NCI-H187 treated with DMSO at 0.1 percent for 48 hours (cell line): Measurements from ENCODE around the gene DIAPH3.

Experiments
- DNase-seq: peaks from one replicate; lab custom pipeline; 2025; lab: John Stamatoyannopoulos, UW

The DIAPH3 gene

GRCh38 chr13:59665732-59666131 is 498.0 kb downstream of the DIAPH3 start:
- no peak for DNase-seq

- DNase-seq: no peak
Observed at GRCh38 chr13:59665184-59665583, 498.5 kb downstream of the DIAPH3 start.

DNA sequence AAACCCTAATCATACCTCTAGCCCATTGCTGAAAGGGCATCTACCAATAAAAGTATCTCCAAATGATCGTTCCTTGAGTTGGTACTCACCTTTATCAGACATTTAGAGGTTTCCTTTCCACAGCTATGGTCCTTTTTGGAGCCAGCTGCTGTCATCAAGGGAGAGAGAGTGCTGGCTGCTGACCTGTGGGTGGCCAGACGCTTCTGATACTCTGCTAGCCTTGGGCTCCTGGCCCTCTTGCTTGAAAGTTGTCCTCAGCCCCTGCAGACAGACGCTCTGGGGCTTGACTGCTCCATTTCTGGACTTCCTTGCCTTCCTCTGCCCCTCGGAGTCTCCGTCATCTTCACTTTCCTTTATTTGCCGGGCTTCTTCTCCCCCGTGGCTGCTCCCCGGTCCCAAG is 499.1 kb downstream of the DIAPH3 start:
- DNase-seq: no peak

DNA sequence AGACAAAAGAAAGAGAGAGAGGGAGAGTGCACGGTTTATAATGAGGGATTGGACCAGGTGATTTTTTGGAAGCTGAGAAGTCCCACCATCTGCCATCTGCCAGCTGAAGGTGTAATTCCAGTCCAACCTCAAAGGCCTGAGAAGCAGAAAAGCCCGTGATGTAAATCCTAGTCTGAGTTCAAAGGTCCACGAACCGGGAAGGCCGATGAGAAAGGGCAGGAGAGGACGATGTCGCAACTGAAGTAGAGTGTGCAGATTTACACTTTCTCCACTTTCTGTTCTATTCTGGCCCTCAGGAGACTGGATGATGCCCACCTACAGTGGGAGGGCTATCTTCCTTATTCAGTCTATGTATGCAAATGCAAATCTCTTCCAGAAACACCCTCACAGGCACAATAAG is 500.0 kb downstream of the DIAPH3 start:
- no peak for DNase-seq

- no peak for DNase-seq
Observed at GRCh38 chr13:59660582-59660981, 503.1 kb downstream of the DIAPH3 start.

- no peak for DNase-seq
Observed at GRCh38 chr13:59659981-59660380, 503.7 kb downstream of the DIAPH3 start.

DNA sequence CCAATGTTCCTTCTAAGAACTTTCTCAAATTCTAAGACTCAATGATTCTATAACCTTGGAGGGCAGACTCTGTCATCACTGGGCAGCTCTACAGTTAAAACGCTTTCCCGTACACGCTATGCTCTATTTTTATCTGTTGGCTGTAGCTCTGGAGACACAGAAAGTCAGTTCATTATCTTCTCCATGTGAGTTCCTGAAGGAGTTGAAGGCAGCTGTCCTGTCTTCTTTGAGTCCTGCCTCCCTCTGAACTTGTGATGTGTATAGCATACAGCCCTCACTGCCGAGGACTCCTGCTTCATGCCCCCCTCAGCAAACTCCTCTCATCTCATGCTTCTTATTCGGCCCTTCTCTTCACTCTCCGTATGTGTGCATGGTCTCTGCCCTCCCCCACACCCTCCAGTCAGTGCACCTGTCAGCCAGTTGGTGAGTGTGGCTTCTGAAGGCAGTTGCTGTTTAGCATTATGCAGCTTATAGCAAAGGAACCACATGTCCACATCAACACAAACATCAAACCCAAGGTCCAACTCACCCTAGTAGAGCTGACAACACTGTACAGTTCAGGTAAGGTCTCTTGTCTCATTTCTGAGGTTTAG is 504.9 kb downstream of the DIAPH3 start:
- DNase-seq: no peak

DNA sequence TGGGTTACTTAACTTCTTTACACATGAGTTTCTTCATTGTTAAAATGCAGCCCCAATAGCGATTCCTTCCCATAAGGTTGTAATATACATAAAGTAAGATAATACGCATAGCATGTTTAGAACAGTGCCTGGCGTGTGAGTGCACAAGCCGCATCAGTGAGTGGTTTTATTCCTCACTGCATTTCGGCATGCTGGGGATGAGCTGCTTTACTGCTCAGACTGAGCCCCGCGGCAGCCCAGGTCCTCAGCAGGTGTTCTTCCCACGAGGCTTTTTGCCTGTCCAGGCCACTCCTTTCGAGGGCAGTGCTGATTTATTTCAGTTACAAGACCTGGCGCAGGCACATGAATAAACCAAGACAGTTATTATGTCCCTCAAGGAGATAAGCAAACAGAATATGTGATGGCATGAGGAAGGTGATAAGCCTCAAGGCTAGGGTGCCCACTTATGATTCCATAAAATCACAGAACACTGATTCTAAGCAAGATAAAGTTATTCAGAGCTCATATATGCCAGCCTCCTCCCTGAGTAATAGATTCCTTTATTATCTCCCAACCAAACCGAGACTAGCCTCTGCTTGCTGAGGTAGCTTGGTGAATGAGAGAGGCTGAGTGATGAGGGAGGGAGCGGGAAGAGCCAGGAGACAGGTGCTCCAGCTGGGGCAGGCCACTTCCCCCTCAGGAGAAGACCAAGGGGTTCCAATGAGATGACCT is 505.5 kb downstream of the DIAPH3 start:
- no peak for DNase-seq

DNA sequence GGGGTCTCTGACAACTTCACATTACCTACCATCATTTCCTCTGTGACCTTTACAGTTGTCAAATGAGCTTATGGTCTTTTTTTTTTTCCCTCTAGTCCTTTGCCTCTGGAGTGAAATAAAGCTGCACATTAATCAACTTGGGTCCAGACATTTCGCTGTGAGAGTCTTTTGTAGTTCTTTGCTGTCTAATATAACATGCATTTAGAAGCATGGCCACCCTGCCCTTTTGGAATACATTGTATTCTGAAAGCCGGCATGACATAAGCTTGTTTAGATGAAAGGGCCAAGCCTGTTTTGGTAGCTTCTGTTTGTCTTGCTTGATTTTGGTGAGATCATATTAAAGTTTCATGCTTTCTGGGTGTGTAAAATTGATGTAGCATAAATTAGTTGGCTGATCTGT is 509.8 kb downstream of the DIAPH3 start:
- no peak for DNase-seq

- no peak for DNase-seq
Observed at GRCh38 chr13:59651479-59651878, 512.2 kb downstream of the DIAPH3 start.

DNA sequence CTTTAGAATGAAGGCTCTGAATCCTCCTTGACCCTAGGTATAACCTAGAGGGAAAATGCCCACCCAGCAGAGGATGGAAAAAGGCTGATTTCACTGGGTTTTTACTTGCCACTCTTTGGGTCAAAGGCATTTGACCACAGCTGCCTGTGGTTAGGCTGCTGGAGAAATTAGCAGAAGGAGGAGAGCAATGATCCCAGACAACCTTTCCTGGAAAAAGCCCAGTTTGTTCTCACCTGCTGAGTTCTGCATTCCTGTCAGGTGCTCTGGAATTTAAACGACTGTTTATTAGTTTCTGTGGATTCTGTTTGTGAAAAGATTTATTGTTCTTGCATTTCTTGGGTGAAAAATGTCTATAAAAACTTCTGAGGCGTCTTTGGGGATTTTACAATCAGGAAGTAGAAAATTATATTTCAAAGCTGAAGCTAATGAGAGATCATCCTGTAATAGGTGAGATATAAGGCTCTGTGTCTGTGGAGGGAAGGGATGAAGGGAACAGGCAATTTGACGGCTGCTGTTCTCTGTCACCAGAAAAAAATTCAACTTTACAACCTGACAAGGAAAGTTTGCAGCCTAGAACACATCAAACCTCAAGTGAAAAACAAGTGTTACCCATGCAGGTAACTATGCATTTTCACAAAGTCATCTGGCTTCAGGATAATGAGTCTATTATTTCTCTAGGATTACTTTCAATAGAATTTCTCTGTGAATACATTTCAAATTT is 519.7 kb downstream of the DIAPH3 start:
- no peak for DNase-seq

GRCh38 chr13:59643364-59643841 is 520.3 kb downstream of the DIAPH3 start:
- DNase-seq: no peak

DNA sequence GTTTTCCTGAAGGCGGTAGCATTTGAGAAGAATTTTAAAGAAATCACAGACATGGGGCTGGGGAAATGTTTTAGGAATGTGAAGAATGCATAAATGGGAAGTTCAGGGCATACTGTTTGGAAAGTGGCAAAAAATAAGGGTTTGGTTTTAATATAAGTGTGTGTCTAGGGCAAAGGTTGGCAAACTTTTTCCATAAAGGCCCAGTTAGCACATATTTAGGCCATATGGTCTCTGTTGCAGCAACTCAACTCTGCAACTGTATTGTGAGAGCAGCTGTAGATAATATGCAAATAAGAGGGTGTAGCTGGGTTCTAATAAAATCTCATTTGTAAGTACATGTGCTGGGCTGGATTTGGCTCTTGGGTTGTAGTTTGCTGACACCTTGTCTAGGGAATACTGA is 521.9 kb downstream of the DIAPH3 start:
- no peak for DNase-seq

DNA sequence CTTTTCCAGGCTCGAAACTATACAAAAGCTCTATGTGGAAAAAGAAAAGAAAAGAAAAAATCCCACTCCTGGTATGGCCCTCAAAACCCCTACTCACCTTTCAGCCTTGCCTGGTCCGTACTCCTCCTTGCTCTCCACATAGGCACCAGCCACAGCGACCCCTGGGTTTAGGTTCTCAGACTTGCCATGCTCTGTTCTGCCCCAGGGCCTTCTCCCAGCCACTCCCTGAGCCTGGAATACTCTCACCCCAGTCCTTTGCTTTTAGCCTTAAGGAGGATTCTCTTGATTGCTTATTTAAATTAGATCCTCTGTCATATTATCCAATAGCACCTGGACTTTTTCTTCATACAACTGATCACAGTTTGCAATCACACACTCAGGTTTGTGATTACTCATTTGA is 522.5 kb downstream of the DIAPH3 start:
- DNase-seq: no peak

DNA sequence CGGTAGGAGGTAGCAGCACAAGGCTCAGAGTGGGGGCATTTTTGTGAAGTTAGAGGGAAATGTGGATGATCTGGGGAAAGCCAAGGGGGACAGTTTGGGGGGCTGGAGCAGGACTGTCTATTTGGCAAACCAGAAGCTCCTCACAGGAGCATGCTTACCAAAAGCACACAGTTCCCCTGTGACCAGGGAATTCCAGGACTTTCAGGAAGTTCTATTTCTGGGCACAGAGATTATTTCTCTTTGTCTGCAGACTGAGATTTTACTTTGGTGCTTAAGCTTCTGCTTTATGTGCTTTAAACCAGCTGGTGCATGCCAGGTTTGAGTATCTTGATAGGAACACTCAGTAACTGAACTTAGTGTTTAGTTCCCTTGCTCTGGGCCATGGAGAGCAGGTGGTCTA is 525.3 kb downstream of the DIAPH3 start:
- no peak for DNase-seq

GRCh38 chr13:59635589-59635988 is 528.1 kb downstream of the DIAPH3 start:
- DNase-seq: no peak

- no peak for DNase-seq
Observed at GRCh38 chr13:59633290-59633689, 530.4 kb downstream of the DIAPH3 start.

GRCh38 chr13:59631271-59631670 is 532.5 kb downstream of the DIAPH3 start:
- DNase-seq: no peak

DNA sequence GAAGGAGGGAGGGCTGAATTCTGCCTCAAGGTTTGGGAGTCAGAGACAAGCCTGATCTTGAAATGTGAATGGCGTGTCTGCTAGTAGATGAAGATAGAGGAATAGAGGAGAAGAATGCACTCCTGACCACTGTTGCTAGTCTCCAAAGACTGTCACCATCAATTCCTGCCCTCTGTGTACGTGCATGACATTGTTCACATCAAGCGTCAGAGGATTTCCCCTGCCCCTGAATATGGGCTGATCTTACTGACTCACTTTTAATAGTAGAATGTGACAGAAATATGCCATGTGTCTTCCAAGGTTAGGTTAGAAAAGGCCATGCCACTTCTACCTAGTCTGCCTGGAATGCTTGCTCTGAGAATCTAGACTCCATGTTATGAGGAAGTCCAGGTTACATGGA is 538.6 kb downstream of the DIAPH3 start:
- DNase-seq: no peak

DNA sequence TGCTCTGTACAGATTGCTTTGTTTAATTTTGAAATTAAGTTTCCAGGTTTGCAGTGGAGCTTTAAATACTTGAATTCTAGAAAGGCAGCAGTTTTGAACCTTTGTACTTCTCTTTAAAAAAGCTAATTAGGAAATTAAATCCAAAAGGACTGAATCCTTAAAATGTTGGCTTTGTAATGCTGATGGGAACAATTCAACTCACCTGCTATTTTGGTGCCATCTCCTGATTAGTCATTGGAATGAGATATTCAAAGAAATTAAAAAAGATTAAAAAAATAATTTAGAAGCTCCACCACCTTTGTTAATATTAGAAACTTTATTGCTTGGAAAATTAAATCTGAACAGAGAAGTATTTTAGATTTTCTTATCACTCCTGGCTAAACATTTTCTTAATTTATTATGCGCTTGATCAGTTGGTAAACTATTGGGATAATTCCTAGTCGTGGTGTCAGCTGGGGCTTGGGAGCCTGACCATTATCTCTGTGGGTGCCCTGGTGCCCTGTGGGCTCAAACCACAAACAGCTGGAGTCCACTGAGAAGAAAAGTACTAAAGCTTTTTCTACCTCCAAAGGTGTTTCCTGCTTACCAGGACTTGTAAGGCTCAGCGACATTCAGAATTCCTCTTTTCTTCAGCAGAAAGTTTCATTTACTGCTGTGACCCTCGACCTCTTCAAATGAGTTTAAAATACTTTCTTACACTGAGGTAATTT is 540.4 kb downstream of the DIAPH3 start:
- no peak for DNase-seq

- DNase-seq: no peak
Observed at GRCh38 chr13:59621773-59622172, 542.0 kb downstream of the DIAPH3 start.
